Left lung (tissue), 10 donors: ENCODE measurements around the gene RNU7-1. TPM values are rescaled to one million over a fixed set of nuclear protein-coding genes. Genes with fewer than 3 reads are reported as not detected.
A peak's percentile ranks its signal among the peaks of the same experiment; 100 is the strongest.

Experiments used
- ATAC-seq: fragments of 200-7000 bp; cut with Tn5 transposase; one replicate; pipeline ENCODE4 v1.9.1; 2020; ENCODE audit warnings: moderate library complexity
- DNase-seq, 4 donors: peaks; one replicate each; pipeline ENCODE4 v3.0.0-alpha.2; 2013 to 2020
- H3K27ac ChIP-seq, 2 donors: fragments of 200-600 bp; sonication (generic) in 1 of 2; one replicate each; pipeline versions ENCODE4 v1.5.0 to v1.8.0; 2020 to 2021
- H3K27me3 ChIP-seq, 2 donors: fragments of 200-600 bp; sonication (generic) in 1 of 2; one replicate each; pipeline versions ENCODE4 v1.5.0 to v1.8.0; 2020 to 2021
- H3K36me3 ChIP-seq, 2 donors: fragments of 200-600 bp; sonication (generic) in 1 of 2; one replicate each; pipeline versions ENCODE4 v1.5.0 to v1.8.0; 2020 to 2021
- H3K4me1 ChIP-seq, 2 donors: fragments of 200-600 bp; one replicate each; pipeline ENCODE4 v1.8.0; 2021
- H3K4me3 ChIP-seq, 2 donors: fragments of 200-600 bp; sonication (generic) in 1 of 2; one replicate each; pipeline versions ENCODE4 v1.5.0 to v1.8.0; 2020 to 2021; ENCODE audit warnings: mild to moderate bottlenecking in 1 of 2
- H3K9me3 ChIP-seq, 2 donors: fragments of 200-600 bp; sonication (generic) in 1 of 2; one replicate each; pipeline versions ENCODE4 v1.5.0 to v1.8.0; 2020 to 2021
- CTCF ChIP-seq, 2 donors: fragments of 200-600 bp; sonication (generic) in 1 of 2; IDR thresholded peaks; one replicate each; pipeline versions ENCODE4 v1.5.0 to v1.8.0; 2021; ENCODE audit warnings: antibody characterized with exemption in 2 of 2
- intact Hi-C, 2 donors: fragments of 100-400 bp; cut with DNase I; formaldehyde crosslinking; loops; one replicate each; pipeline versions ENCODE4 v1.11.2 to v1.14.2; 2022
- polyA plus RNA-seq, 6 donors: library from polyadenylated mRNA; unstranded; fragments of 120-200 nt; gene quantifications; one replicate each; pipeline ENCODE4 v1.2.1, GENCODE V29; 2013; ENCODE audit not compliant: insufficient read length in 6 of 6
- total RNA-seq, 2 donors: library from RNA; stranded (reverse); fragmentation: NEBNext Ultra II Directional; extraction: Animal tissue kit (Norgen Biotek cat#: 25700); gene quantifications; one replicate each; pipeline ENCODE4 v1.2.1, GENCODE V29; 2021
- donor health status: DM: no; HTN: yes; CAD: no.
- donor health status: DM: no; HTN: no; CAD: no.

RNU7-1 gene
- total and polyA plus RNA-seq, 8 donors: 7.9 to 9.7 TPM; not detected in 6

DNA sequence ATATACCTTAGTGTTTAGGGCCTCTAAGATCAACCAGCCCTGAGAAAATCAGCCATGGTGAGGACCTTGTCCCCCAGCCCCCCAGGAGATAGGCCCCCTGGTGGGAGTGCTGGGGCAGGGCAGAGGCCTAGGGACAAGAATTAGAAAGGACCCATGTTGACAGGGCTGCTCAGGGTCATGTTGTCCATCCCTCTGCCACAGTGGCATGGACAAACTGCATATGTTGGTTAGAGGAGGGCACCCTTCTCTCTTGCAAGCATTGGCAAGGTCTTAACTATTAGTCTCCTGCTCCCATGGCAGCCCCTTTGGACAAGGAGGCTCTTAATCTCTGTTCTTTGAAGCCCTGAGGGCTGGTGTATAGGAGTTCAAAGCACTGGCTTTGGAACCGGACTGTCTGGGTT lies 6.8 kb downstream of the RNU7-1 start:
- intact Hi-C loops: loop anchor here in 1 of 2 donors (10.0 kb wide), 1 partner anchor 164 kb away; no protein-coding TSS in a partner anchor
- Histone ChIP-seq H3K4me1 (peaks cover 9 to 71% of the 10 kb centered on the region in 2 donors), H3K27ac (peak overlapping the region in 1 of 2 donors; percentile 93), H3K4me3 (peak overlapping the region in 1 of 2 donors; percentile 69), H3K27me3 (no peaks in the 10 kb centered on the region), H3K9me3 (no peaks in the 10 kb centered on the region), H3K36me3 (peaks cover 0 to 22% of the 10 kb centered on the region in 2 donors)
- TF ChIP-seq CTCF (IDR thresholded peaks at IDR 0.05): no peak
- DNase-seq: peak in 1 of 4 donors; percentile 19
- ATAC-seq: no peak

GRCh38 chr12:6950811-6951540 lies 7.4 kb downstream of the RNU7-1 start, which contains the start of gene PTPN6:
TSS of gene PTPN6 (plus strand) at chr12:6951356. CDS start at chr12:6951513, 157 bp downstream.
- TF ChIP-seq CTCF (IDR thresholded peaks at IDR 0.05): no peak
- ATAC-seq (peak; percentile 13), DNase-seq (peak in 2 of 4 donors; percentile 88 to 96)
- H3K9me3 ChIP-seq: no peaks in the 10 kb centered on the region
- H3K4me3 ChIP-seq: peak within 1 kb of the TSS; percentile 23 to 69
- H3K27ac ChIP-seq: peak within 1 kb of the TSS; percentile 82 to 93
- H3K4me1 ChIP-seq: peaks cover 5 to 71% of the 10 kb centered on the region in 2 donors
- no peaks in the 10 kb centered on the region for H3K27me3 ChIP-seq
- intact Hi-C loops: loop anchor here in 1 of 2 donors (10.0 kb wide), 1 partner anchor 164 kb away; no protein-coding TSS in a partner anchor
- peaks cover 0 to 24% of the 10 kb centered on the region in 2 donors for H3K36me3 ChIP-seq

GRCh38 chr12:6951551-6952120 lies 8.0 kb downstream of the RNU7-1 start:
- Histone ChIP-seq H3K27me3 (no peaks in the 10 kb centered on the region), H3K9me3 (no peaks in the 10 kb centered on the region), H3K4me1 (peaks cover 5 to 71% of the 10 kb centered on the region in 2 donors), H3K36me3 (peaks cover 0 to 30% of the 10 kb centered on the region in 2 donors), H3K27ac (peak overlapping the region; percentile 82 to 93), H3K4me3 (peak overlapping the region; percentile 23 to 69)
- TF ChIP-seq CTCF (IDR thresholded peaks at IDR 0.05): no peak
- peak in 1 of 4 donors; percentile 38 for DNase-seq
- ATAC-seq: no peak
- intact Hi-C loops: loop anchor here in 1 of 2 donors (10.0 kb wide), 1 partner anchor 163 kb away; no protein-coding TSS in a partner anchor

DNA sequence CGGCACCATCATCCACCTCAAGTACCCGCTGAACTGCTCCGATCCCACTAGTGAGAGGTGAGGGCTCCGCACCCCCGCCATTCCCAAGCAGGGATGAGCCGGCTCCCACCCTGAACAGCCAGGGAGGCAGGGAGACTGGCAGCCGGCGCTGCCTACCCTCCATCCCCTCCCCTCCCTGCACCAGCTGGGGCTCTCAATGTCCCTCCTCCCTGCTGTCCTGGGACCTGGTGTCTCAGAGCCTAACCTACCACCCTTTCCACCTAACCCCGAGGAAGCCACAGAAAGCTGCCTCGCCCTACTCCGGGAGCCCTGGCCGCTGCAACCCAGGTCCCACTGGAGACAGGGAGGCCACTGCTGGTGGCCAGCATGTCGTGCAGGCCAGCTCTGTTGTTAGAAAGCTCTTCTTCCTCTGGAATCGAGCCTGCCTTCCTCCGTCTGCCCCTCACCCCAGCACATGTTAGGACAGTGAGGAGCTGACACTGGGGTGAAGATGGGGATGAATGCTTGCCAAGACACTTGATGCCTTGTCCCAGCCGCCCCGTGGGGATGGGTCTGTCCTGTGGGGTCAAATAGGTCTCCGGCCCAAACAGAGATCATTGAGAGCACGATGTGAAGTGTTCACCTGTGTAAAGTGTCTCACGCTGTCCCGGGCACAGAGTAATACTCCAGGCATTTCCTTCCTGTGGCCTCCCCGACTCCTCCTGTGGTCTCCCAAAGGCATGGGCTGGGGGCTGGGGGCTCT lies 8.7 kb downstream of the RNU7-1 start:
- H3K9me3 ChIP-seq: no peaks in the 10 kb centered on the region
- DNase-seq (peak in 2 of 4 donors; percentile 32 to 83), ATAC-seq (no peak)
- H3K27ac ChIP-seq: peak overlapping the region; percentile 82 to 93
- peaks cover 5 to 71% of the 10 kb centered on the region in 2 donors for H3K4me1 ChIP-seq
- no peak for TF ChIP-seq CTCF (IDR thresholded peaks at IDR 0.05)
- H3K4me3 ChIP-seq: peak overlapping the region; percentile 23 to 69
- intact Hi-C loops: loop anchor here in 1 of 2 donors (10.0 kb wide), 1 partner anchor 163 kb away; no protein-coding TSS in a partner anchor
- H3K27me3 ChIP-seq: no peaks in the 10 kb centered on the region
- H3K36me3 ChIP-seq: peaks cover 0 to 36% of the 10 kb centered on the region in 2 donors
